AG04450 (cell line): ENCODE data around the gene TSPO2. TPM values are rescaled to one million over a fixed set of nuclear protein-coding genes. Genes with fewer than 3 reads are reported as not detected.
"Not testable (repeated sequence)": the region's sequence is repeated elsewhere in the genome, so short reads cannot be mapped to it uniquely, and the experiment has no call there.

Experiments used
- CTCF ChIA-PET: fragments of 300-600, 350-600 bp; formaldehyde crosslinking; extraction: SDS; loops from one replicate; lab custom pipeline; 2022; ENCODE audit warnings: antibody characterized with exemption, inconsistent platforms; lab: Charles Lee
- POLR2A ChIA-PET: fragments of 350-600 bp; formaldehyde crosslinking; extraction: SDS; loops from one replicate; lab custom pipeline; 2021; ENCODE audit warnings: antibody characterized with exemption, inconsistent platforms; lab: Yijun Ruan, JAX
- DNase-seq: peaks from one replicate; pipeline ENCODE4 v3.0.0-alpha.2; 2011; ENCODE audit warnings: low read depth, low spot score
- H3K27ac ChIP-seq: one replicate; pipeline ENCODE4 v1.5.1; 2012; ENCODE audit warnings: low read depth, low read length, control low read depth
- H3K27me3 ChIP-seq: one replicate; pipeline ENCODE4 v1.6.0; 2012; ENCODE audit warnings: low read length; ENCODE audit not compliant: control insufficient read depth, insufficient read depth
- H3K4me3 ChIP-seq: 2 replicates; pipeline ENCODE4 v1.5.1; 2011; ENCODE audit warnings: mild to moderate bottlenecking, low read depth, low read length, control low read depth
- H3K9me3 ChIP-seq: 2 replicates; pipeline ENCODE4 v1.5.1; 2012; ENCODE audit warnings: low read length; ENCODE audit not compliant: control insufficient read depth, insufficient read depth
- polyA plus RNA-seq: library from polyadenylated mRNA; depleted of rRNA; stranded (reverse); fragments of >200 nt; gene quantifications from 2 replicates; pipeline ENCODE4 v1.2.3, GENCODE V29; 2011
- TF ChIP-seq, protein P1 (sequence below): IDR thresholded peaks from 2 replicates; pipeline ENCODE4 v1.5.1; 2011; ENCODE audit warnings: low read depth, low read length, control low read depth, inconsistent platforms

The TSPO2 gene
- polyA plus RNA-seq, 1 experiment = not detected

DNA sequence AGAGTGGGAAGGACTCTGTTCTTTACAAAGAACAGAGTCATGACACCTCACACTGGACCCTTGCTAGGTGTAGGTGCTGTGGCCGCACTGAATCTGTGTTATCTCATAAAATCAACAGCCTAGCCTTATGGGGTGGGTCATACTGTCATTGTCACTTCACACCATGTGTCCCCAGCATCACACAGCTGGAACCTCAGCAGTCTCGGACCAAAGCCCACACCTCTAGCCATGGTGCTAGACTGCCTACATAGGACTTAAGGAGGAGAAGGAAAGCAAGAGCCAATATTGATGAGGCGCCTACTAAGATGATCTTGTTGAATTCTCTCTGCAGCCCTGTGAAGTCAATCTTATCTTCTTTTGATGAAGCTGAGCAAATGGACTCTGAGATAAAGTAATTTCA is 34.3 kb upstream of the TSPO2 start:
- no peak for DNase-seq
- TF ChIP-seq, protein P1, sequence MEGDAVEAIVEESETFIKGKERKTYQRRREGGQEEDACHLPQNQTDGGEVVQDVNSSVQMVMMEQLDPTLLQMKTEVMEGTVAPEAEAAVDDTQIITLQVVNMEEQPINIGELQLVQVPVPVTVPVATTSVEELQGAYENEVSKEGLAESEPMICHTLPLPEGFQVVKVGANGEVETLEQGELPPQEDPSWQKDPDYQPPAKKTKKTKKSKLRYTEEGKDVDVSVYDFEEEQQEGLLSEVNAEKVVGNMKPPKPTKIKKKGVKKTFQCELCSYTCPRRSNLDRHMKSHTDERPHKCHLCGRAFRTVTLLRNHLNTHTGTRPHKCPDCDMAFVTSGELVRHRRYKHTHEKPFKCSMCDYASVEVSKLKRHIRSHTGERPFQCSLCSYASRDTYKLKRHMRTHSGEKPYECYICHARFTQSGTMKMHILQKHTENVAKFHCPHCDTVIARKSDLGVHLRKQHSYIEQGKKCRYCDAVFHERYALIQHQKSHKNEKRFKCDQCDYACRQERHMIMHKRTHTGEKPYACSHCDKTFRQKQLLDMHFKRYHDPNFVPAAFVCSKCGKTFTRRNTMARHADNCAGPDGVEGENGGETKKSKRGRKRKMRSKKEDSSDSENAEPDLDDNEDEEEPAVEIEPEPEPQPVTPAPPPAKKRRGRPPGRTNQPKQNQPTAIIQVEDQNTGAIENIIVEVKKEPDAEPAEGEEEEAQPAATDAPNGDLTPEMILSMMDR = no peak
- CTCF ChIA-PET = interaction anchor here (0.6 to 2.5 kb wide), 4 partner anchors 10 to 28 kb away, joined by 3 to 12 read pairs (median 4); no protein-coding TSS in a partner anchor
- H3K4me3 ChIP-seq = no peak overlapping the region
- no peak overlapping the region for H3K27ac ChIP-seq
- peaks cover 14% of the 10 kb centered on the region for H3K27me3 ChIP-seq
- H3K9me3 ChIP-seq = no peaks in the 10 kb centered on the region
- POLR2A ChIA-PET = no interaction called here

DNA sequence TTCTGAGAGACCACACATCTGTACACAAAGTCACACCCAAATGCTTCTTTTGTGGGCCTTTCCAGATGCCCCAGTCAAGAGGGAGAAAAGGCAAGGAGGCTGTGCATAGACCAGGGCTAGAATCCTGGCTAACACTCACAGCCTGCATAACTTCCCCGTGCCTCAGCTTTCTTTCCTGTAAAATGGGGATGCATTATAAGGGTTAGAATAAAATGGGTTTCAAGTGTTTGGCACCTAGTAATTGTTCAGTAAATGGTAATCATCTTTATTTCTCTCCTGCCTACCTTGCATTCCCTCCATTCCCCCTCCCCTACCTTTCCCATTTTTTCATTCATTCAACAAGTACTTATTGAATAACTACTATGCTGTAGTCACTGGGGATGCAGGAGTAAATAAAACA is 32.6 kb upstream of the TSPO2 start:
- Histone ChIP-seq H3K27me3 (peaks cover 8% of the 10 kb centered on the region), H3K4me3 (no peak overlapping the region), H3K27ac (no peak overlapping the region), H3K9me3 (no peaks in the 10 kb centered on the region)
- ChIA-PET CTCF (interaction anchor here (1.2 to 2.5 kb wide), 2 partner anchors 9 to 18 kb away, joined by 4 to 12 read pairs; no protein-coding TSS in a partner anchor), POLR2A (no interaction called here)
- DNase-seq = no peak
- TF ChIP-seq, protein P1 = no peak

DNA sequence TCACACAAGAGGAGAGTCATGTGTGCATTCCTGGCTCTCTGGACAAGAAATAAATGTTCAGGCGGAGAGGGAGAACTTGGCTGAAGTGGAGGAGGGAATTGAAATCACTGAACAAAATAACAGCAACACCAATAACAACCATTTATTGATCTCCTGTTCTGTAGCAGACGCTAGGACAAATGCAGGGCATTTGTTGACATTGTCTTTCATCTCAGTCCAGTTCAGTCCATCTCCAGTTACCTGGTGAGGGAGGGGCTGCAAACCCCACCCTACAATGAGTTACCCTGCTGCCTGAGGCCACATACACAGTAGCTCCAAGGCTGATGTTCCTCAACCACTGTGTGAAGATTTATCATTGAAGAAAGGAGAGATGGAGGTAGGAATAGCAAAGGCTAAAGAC is 30.6 kb upstream of the TSPO2 start:
- no peak for DNase-seq
- POLR2A ChIA-PET = no interaction called here
- H3K4me3 ChIP-seq = no peak overlapping the region

DNA sequence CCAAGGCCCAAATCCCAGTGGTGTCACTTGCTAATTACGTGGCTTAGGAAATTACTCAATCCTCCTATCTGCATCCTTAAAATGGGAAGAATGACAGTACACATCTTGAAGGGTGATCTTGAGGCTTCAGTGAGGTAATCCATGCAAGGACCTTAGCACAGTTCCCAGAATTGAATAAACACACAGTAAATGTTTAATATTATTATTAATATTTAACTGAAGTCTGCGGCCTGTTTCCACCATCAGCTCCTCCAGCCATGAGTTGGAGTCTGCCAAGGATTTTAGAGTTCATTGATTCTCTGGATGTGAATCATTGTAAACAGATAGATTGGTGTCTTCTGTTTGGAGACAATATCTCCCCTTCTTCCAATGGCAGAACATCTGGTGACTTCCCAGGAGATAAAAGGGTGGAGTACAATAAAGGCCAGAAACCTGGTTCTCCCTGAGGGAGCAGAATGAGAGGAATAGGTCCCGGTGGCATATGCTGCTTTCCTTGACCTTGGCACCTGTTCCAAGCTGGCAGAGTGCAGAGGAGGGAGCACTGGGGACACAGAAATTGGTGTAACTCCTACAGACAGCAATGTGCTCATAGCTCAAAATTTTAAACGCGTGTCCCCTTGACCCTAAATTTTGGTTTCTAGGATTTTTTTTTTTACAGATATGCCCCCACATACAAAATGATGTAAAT is 28.7 kb upstream of the TSPO2 start:
- no peak overlapping the region for H3K4me3 ChIP-seq
- TF ChIP-seq, protein P1 = no peak
- no peaks in the 10 kb centered on the region for H3K9me3 ChIP-seq
- no peak for DNase-seq
- H3K27ac ChIP-seq = no peak overlapping the region
- CTCF ChIA-PET = interaction anchor here (4.7 kb wide), 1 partner anchor 14 kb away, joined by 29 read pairs; no protein-coding TSS in a partner anchor
- POLR2A ChIA-PET = no interaction called here
- peaks cover 11% of the 10 kb centered on the region for H3K27me3 ChIP-seq

More for the DNA sequence above, 30.6 kb upstream of the TSPO2 start:
- TF ChIP-seq, protein P1 = no peak
- Histone ChIP-seq H3K9me3 (no peaks in the 10 kb centered on the region), H3K27me3 (peaks cover 8% of the 10 kb centered on the region), H3K27ac (no peak overlapping the region)
- CTCF ChIA-PET = interaction anchor here (4.7 kb wide), 1 partner anchor 16 kb away, joined by 29 read pairs; no protein-coding TSS in a partner anchor

DNA sequence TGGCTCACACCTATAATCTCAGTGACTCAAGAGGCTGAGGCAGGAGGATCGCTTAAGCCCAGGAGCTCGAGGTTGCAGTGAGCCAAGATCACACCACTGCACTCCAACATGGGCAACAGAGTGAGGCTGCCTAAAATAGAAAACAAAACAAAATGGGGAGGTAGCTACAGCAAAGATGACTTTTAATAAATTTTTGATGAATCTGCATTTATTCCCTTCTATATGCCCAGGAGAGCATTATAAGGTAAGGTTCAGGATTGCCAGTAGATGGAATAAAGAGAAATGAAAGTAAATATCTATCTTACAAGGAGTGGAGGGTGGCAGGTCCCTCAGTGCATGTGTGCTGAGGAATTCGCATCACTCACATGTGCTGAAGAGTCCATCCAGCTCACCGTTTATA is 27.5 kb upstream of the TSPO2 start:
- TF ChIP-seq, protein P1 = no peak
- ChIA-PET POLR2A (no interaction called here), CTCF (interaction anchor here (4.7 kb wide), 1 partner anchor 13 kb away, joined by 29 read pairs; no protein-coding TSS in a partner anchor)
- H3K4me3 ChIP-seq = no peak overlapping the region
- no peak overlapping the region for H3K27ac ChIP-seq
- peaks cover 9% of the 10 kb centered on the region for H3K27me3 ChIP-seq
- no peak for DNase-seq
- no peaks in the 10 kb centered on the region for H3K9me3 ChIP-seq

DNA sequence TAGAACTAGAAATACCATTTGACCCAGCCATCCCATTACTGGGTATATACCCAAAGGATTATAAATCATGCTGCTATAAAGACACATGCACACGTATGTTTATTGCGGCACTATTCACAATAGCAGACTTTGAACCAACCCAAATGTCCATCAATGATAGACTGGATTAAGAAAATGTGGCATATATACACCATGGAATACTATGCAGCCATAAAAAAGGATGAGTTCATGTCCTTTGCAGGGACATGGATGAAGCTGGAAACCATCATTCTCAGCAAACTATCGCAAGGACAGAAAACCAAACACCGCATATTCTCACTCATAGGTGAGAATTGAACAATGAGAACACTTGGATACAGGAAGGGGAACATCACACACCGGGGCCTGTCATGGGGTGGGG is 26.4 kb upstream of the TSPO2 start:
- H3K9me3 ChIP-seq, H3K27me3 ChIP-seq, H3K27ac ChIP-seq, H3K4me3 ChIP-seq, POLR2A ChIA-PET, DNase-seq: not testable (repeated sequence)
- CTCF ChIA-PET = interaction anchor here (4.7 kb wide), 1 partner anchor 11 kb away, joined by 29 read pairs; no protein-coding TSS in a partner anchor
